ENCODE measurements around the gene ERF.

- TF ChIP-seq, protein P1, sequence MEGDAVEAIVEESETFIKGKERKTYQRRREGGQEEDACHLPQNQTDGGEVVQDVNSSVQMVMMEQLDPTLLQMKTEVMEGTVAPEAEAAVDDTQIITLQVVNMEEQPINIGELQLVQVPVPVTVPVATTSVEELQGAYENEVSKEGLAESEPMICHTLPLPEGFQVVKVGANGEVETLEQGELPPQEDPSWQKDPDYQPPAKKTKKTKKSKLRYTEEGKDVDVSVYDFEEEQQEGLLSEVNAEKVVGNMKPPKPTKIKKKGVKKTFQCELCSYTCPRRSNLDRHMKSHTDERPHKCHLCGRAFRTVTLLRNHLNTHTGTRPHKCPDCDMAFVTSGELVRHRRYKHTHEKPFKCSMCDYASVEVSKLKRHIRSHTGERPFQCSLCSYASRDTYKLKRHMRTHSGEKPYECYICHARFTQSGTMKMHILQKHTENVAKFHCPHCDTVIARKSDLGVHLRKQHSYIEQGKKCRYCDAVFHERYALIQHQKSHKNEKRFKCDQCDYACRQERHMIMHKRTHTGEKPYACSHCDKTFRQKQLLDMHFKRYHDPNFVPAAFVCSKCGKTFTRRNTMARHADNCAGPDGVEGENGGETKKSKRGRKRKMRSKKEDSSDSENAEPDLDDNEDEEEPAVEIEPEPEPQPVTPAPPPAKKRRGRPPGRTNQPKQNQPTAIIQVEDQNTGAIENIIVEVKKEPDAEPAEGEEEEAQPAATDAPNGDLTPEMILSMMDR (IDR thresholded peaks at IDR 0.05; ENCODE audit: low read length), result no peak
- TF ChIP-seq EZH2 (IDR thresholded peaks at IDR 0.05; ENCODE audit: borderline replicate concordance, low read length), result no peak
Observed at GRCh38 chr19:42267644-42268141, 12.8 kb upstream of the ERF start.
